Measurements from ENCODE around the gene BHLHE23.

DNA sequence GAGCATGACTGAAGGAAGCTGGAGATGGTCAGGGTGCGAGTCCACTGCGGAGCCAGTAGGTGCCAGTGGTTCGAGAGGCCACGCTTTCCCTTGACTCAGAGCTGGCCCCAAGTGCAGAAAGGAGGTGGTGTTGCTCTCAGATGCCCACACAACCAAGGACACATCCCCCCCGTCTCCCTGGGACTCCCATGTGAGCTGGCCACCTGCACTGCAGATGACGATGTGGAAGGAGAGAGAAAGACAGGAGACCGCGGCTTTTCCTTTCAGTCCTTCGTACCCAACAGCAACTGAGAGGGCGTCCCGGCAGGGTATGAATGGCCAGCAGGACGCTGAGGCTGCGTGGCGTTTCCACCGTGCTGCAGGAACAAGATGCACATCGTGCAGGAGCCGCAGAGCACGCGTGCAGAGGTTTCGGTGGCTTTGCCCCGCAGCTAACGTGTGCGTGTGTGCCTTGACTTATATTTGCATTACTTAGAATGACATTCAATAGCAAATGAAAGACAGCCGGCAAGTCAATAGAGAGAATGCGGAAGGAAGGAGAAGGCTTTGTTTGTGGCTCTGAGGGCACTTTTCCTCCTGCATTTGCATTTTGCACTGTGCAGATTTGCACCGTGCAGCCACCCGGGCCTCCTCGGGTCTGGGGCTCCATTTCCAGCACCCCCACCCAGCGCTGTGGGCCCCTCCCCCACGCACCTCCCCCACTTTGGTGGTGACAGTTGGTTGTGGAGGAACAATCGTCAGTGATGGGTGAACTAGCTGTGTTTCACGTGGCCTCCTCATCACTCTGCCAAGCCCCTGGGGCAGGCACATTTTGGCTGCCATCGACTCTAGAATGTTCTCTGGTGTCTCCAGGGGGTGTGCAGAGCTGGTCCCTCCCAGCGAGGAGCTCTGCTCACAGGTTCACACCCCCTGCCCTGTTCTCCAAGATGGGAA is 26.4 kb upstream of the BHLHE23 start:
- TF ChIP-seq, protein P1, sequence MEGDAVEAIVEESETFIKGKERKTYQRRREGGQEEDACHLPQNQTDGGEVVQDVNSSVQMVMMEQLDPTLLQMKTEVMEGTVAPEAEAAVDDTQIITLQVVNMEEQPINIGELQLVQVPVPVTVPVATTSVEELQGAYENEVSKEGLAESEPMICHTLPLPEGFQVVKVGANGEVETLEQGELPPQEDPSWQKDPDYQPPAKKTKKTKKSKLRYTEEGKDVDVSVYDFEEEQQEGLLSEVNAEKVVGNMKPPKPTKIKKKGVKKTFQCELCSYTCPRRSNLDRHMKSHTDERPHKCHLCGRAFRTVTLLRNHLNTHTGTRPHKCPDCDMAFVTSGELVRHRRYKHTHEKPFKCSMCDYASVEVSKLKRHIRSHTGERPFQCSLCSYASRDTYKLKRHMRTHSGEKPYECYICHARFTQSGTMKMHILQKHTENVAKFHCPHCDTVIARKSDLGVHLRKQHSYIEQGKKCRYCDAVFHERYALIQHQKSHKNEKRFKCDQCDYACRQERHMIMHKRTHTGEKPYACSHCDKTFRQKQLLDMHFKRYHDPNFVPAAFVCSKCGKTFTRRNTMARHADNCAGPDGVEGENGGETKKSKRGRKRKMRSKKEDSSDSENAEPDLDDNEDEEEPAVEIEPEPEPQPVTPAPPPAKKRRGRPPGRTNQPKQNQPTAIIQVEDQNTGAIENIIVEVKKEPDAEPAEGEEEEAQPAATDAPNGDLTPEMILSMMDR (IDR thresholded peaks at IDR 0.05) = no peak
- no peak for TF ChIP-seq EZH2phosphoT487 (IDR thresholded peaks at IDR 0.05)
